ENCODE results near the gene COX7A2. TPM values are rescaled to one million over a fixed set of nuclear protein-coding genes. Genes with fewer than 3 reads are reported as not detected.
A peak's percentile ranks its signal among the peaks of the same experiment; 100 is the strongest.

Gene COX7A2
- total RNA-seq, 1 experiment from 2014 or later = 516 TPM

GRCh38 chr6:75278474-75279077 lies 35.0 kb upstream of the COX7A2 start:
- Mint-ChIP-seq H3K27ac (peak overlapping the region in 1 of 3 experiments; percentile 2; a peak in 3 of 7 replicates), H3K4me3 (no peak overlapping the region), H3K27me3 (ENCODE audit: low read depth) (no peaks in the 10 kb centered on the region), H3K36me3 (ENCODE audit: insufficient read depth in 1 of 3, low read depth in 3 of 3) (peaks cover 12 to 31% (median 20%) of the 10 kb centered on the region in 3 experiments; a peak in 6 of 7 replicates), H3K4me1 (peaks cover 65% of the 10 kb centered on the region in 2 experiments), H3K9me3 (no peaks in the 10 kb centered on the region)
- Histone ChIP-seq H2BK15ac (ENCODE audit: low read depth, low read length) (no peak overlapping the region), H2AK5ac (ENCODE audit: insufficient read length, low read length) (no peak overlapping the region), H2BK12ac (ENCODE audit: insufficient read length, low read depth, low read length) (no peak overlapping the region), H2AFZ (ENCODE audit: low read length) (no peak overlapping the region), H4K8ac (replicated peaks; ENCODE audit: insufficient read length, low read depth, low read length) (no peak overlapping the region), H3K14ac (ENCODE audit: insufficient read depth, low read length) (no peak overlapping the region), H4K5ac (ENCODE audit: insufficient read length, low read depth, low read length) (no peak overlapping the region), H3K4me1 (ENCODE audit: insufficient read depth, low read length) (peaks cover 19% of the 10 kb centered on the region; the same call in 1 of the 2 replicates), H2BK20ac (ENCODE audit: low read depth, low read length, poor library complexity, severe bottlenecking) (no peak overlapping the region), H3K79me2 (ENCODE audit: insufficient read depth, low read length) (peaks cover 37% of the 10 kb centered on the region; the same call in 1 of the 2 replicates), H3K23me2 (ENCODE audit: insufficient read length, low read depth, low read length, poor library complexity, severe bottlenecking) (no peaks in the 10 kb centered on the region), H3K56ac (ENCODE audit: insufficient read length, low read depth, low read length) (no peak overlapping the region), H2BK120ac (ENCODE audit: low read depth, low read length, poor library complexity, severe bottlenecking) (no peak overlapping the region), H3T11ph (ENCODE audit: low read length) (no peak overlapping the region), H4K20me1 (ENCODE audit: control insufficient read depth, insufficient read depth, insufficient read length) (no peaks in the 10 kb centered on the region), H3K4me2 (ENCODE audit: insufficient read depth, insufficient read length, low read length) (no peak overlapping the region), H3K9me3 (ENCODE audit: control insufficient read depth, low read depth, low read length) (no peaks in the 10 kb centered on the region), H3K4ac (ENCODE audit: low read depth, low read length) (no peak overlapping the region), H2BK5ac (ENCODE audit: insufficient read length, low read length) (no peak overlapping the region), H3K9ac (ENCODE audit: extremely low read depth, insufficient read length, low read length) (no peak overlapping the region), H3K27ac (ENCODE audit: insufficient read length, low read depth, low read length) (peak overlapping the region; percentile 42), H3K23ac (ENCODE audit: insufficient read length, low read depth, low read length) (no peak overlapping the region), H3K18ac (ENCODE audit: insufficient read length, low read depth, low read length) (no peak overlapping the region), H3K79me1 (ENCODE audit: insufficient read depth, low read depth, low read length, poor library complexity, severe bottlenecking) (peaks cover 7% of the 10 kb centered on the region), H3K27me3 (ENCODE audit: insufficient read depth, low read length) (no peaks in the 10 kb centered on the region), H4K91ac (ENCODE audit: insufficient read length, low read depth, low read length) (no peak overlapping the region)
- no peak for DNase-seq
- TF ChIP-seq, protein P1, sequence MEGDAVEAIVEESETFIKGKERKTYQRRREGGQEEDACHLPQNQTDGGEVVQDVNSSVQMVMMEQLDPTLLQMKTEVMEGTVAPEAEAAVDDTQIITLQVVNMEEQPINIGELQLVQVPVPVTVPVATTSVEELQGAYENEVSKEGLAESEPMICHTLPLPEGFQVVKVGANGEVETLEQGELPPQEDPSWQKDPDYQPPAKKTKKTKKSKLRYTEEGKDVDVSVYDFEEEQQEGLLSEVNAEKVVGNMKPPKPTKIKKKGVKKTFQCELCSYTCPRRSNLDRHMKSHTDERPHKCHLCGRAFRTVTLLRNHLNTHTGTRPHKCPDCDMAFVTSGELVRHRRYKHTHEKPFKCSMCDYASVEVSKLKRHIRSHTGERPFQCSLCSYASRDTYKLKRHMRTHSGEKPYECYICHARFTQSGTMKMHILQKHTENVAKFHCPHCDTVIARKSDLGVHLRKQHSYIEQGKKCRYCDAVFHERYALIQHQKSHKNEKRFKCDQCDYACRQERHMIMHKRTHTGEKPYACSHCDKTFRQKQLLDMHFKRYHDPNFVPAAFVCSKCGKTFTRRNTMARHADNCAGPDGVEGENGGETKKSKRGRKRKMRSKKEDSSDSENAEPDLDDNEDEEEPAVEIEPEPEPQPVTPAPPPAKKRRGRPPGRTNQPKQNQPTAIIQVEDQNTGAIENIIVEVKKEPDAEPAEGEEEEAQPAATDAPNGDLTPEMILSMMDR (conservative IDR thresholded peaks at IDR 0.05) = no peak
- no CpG with 5 or more reads among the region's 4 CpGs for WGBS (ENCODE audit: extremely low coverage, insufficient read length, low lambda C conversion rate)
